GM12801 (cell line): ENCODE data around the gene NEURL1B.

ENCODE experiments used
- CTCF ChIP-seq: IDR thresholded peaks from one replicate; pipeline ENCODE4 v1.5.1; 2011; ENCODE audit warnings: control low read depth; ENCODE audit not compliant: insufficient read length; ENCODE audit errors: extremely low read depth

The NEURL1B gene

GRCh38 chr5:172733131-172733973, 92.3 kb downstream of the NEURL1B start:
- TF ChIP-seq CTCF = no peak

- TF ChIP-seq CTCF = no peak
Observed at GRCh38 chr5:172733974-172734346, 92.9 kb downstream of the NEURL1B start.

GRCh38 chr5:172735141-172735831, 94.2 kb downstream of the NEURL1B start:
- no peak for TF ChIP-seq CTCF

- TF ChIP-seq CTCF = no peak
Observed at GRCh38 chr5:172736508-172737135, 95.6 kb downstream of the NEURL1B start.

- TF ChIP-seq CTCF = no peak
Observed at GRCh38 chr5:172739375-172739774, 98.3 kb downstream of the NEURL1B start.

- TF ChIP-seq CTCF = no peak
Observed at GRCh38 chr5:172740428-172741205, 99.6 kb downstream of the NEURL1B start.
